Motor neuron (in vitro differentiated cells): ENCODE data around the gene NAA80. TPM values are rescaled to one million over a fixed set of nuclear protein-coding genes. Genes with fewer than 3 reads are reported as not detected.
A peak's percentile ranks its signal among the peaks of the same experiment; 100 is the strongest.
"Not testable (repeated sequence)": the region's sequence is repeated elsewhere in the genome, so short reads cannot be mapped to it uniquely, and the experiment has no call there.

ENCODE experiments used
- ATAC-seq, 8 experiments: fragments of 200-7000 bp; cut with Tn5 transposase; replicated peaks in 6 of 8; 2 replicates each; pipeline ENCODE4 v1.8.0; 2021; ENCODE audit warnings: mild to moderate bottlenecking in 8 of 8, moderate library complexity in 8 of 8
- H3K27ac ChIP-seq, 2 donors: fragments of 250-450 bp; sonication (Bioruptor Pico); 2 replicates each; pipeline ENCODE4 v1.9.0; 2021; ENCODE audit warnings: antibody characterized with exemption in 2 of 2, mild to moderate bottlenecking in 2 of 2, moderate library complexity in 1 of 2
- H3K4me1 ChIP-seq, 2 donors: fragments of 250-450 bp; sonication (Bioruptor Pico); replicated peaks in 1 of 2; 2 replicates each; pipeline ENCODE4 v1.6.1; 2021; ENCODE audit warnings: antibody characterized with exemption in 2 of 2, mild to moderate bottlenecking in 2 of 2, moderate library complexity in 1 of 2
- H3K4me3 ChIP-seq, 5 donors: fragments of 250-450 bp; sonication (Bioruptor Pico); 2 replicates each; pipeline ENCODE4 v1.9.0; 2021; ENCODE audit warnings: antibody characterized with exemption in 5 of 5, mild to moderate bottlenecking in 5 of 5, moderate library complexity in 4 of 5
- WGBS, 10 experiments: fragments of 450-650 bp; shearing (Covaris generic); methylation state at CpG; one replicate each; pipeline ENCODE4 v1.0.0; 2022; 5-methylcytosine and 5-hydroxymethylcytosine counted together
- in situ Hi-C, 9 experiments: fragments of 400-800 bp; cut with MboI; loops; one replicate each; pipeline ENCODE4 v1.15.0; 2021; ENCODE audit warnings: low sequenced_read_pairs in 9 of 9, low pct_unique_long_range_greater_than_20kb in 2 of 9; ENCODE audit not compliant: unreplicated experiment in 9 of 9
- total RNA-seq, 8 experiments: library from RNA; unstranded; fragments of 300-600 nt; gene quantifications; 2 replicates each; pipeline versions ENCODE4 v1.2.3 to v1.2.4, GENCODE V29; 2022

NAA80 gene
- total RNA-seq, 8 experiments from 2014 or later: 2.7 to 8.8 (median 5.1) TPM

DNA sequence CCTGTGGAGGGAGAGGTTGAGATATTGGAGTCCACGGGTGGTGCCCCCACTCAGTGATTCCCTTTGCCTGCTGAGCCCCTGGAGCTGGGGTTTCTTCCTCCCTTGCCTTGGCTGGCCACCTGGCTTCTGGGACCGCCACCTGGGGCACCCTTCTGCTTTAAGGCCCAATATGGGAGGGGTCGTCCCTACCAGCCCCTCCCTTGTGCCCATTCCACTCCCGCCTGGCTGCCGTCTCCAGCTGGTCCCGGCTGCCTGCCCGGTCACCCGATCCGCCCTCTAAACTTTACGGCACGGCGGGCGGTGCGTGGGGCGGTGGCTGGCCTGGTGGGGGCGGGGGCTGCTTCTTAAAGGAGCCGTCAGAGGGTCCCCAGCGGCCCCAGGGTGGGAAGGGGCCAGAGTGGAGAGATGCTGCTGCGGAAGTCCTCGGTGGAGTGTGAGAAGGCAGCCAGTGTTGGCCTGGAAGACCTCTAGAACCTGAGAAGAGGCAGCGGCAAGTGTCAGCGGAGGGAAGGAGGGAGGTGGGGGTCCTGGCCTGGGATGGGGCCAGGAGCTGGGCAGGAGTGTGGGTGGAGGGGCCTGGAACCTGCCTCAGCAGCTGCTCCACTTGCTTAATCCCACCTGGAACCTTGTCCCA lies 31.8 kb downstream of the NAA80 start:
- WGBS, 10 experiments: 15 to 40% (median 33%) methylated on average over 1 to 4 of the region's 22 CpGs; no CpG with 5 or more reads in 7 of the 10 experiments
- in situ Hi-C loops: no loop called here
- peak in 3 of 8 experiments; percentile 1 to 5 (median 3) for ATAC-seq
- Histone ChIP-seq H3K4me1 (peaks cover 42 to 60% of the 10 kb centered on the region in 2 donors), H3K27ac (no peak overlapping the region), H3K4me3 (peak overlapping the region in 1 of 5 donors; percentile 6)

DNA sequence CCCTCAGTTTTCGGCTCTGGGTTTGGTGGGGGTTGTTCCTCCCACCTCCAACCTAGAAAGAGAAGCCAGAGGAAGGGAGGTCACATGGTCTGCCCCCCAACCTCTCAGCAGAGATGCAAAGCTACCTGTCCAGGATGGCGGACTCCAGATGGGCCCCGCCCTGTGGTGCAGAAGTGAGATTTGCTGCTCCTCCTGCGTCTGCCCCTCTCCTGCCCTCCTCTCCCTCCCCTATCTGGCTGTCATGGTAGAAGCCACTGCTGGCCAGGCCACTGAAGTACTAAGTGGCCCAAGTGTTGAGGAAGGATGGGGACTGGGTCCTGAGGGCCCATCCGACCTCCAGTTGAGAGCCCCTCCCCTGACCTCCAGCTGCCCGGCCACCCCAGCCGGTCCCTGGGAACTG lies 32.4 kb downstream of the NAA80 start:
- H3K27ac ChIP-seq: no peak overlapping the region
- in situ Hi-C loops: no loop called here
- peaks cover 40 to 58% of the 10 kb centered on the region in 2 donors for H3K4me1 ChIP-seq
- no peak overlapping the region for H3K4me3 ChIP-seq
- no peak for ATAC-seq
- 0% methylated on average over 1 of the region's 7 CpGs; no CpG with 5 or more reads in 9 of the 10 experiments for WGBS, 10 experiments

DNA sequence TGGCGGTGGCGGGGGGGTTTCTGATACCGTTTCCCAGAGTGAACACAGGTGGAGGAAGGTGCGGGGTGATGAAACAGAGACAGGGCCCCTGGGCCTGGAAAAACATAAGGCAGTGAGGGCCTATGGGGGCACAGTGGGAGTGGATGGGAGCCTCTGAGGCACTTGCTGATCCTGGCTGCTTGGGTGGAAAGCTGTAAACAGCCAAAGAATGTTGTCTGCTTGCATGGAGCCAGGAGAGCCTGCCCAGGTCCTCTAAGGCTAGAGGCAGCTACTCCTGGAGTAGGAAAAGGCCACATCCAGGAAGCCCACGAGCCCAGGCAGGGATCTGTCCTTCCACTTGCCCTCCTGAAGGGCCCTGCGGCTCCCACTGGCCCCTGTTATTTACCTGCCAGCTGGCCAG lies 33.2 kb downstream of the NAA80 start:
- Histone ChIP-seq H3K4me1 (peaks cover 41 to 61% of the 10 kb centered on the region in 2 donors), H3K4me3 (no peak overlapping the region), H3K27ac (no peak overlapping the region)
- ATAC-seq: no peak
- in situ Hi-C loops: no loop called here
- 17 to 100% (median 62%) methylated on average over 1 to 4 of the region's 6 CpGs; no CpG with 5 or more reads in 5 of the 10 experiments for WGBS, 10 experiments

DNA sequence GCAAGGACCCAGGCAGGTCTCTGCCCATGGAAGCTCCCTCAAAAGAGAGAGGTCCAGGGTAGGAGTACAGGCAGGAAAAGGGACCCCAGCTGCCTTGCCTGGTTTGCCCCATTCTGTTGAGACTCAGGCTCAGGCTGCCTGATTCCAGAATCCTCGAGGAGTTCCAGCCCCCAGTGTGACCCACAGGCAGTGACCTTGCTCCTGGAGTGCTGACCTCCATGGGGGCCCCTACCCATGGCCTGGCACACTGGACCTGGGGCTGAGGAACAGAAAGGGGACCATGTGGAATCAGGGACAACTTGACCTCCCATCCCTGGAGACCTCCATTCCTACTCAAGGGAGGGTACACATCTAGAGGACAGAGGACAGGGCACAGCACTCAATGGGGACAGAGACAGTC lies 33.6 kb downstream of the NAA80 start:
- Histone ChIP-seq H3K4me3 (no peak overlapping the region), H3K4me1 (peaks cover 46 to 66% of the 10 kb centered on the region in 2 donors), H3K27ac (peak overlapping the region; percentile 80 to 82)
- no CpG with 5 or more reads among the region's 1 CpG for WGBS, 10 experiments
- no peak for ATAC-seq
- in situ Hi-C loops: no loop called here

DNA sequence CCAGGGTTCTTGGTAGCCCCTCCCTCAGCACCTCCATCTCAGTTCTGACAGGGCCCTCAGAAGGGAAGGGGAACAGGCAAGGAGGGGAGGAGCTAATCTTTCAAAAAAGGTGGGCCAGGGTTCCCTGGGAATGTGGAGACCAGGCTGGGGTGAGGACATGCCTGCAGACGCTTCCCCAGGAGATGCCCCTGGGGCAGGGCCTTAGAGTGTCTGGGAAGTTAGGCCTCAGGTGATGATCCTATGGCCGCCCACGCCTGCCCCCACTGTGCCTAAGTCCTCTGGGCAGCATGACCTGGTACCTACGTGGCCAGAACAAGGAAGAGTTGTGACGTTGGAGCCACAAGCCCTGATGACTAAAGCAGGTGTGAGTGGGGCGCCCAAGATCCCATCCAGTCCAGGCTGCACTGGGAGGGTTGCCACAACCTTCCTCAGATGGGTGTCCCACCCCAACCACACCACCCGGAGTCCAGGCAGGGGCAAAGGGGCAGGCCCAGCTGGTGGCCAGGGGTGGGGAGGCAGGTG lies 34.2 kb downstream of the NAA80 start:
- in situ Hi-C loops: no loop called here
- peak overlapping the region; percentile 80 to 82 for H3K27ac ChIP-seq
- H3K4me1 ChIP-seq: peaks cover 50 to 70% of the 10 kb centered on the region in 2 donors
- WGBS, 10 experiments: no CpG with 5 or more reads among the region's 7 CpGs
- H3K4me3 ChIP-seq: no peak overlapping the region
- no peak for ATAC-seq

DNA sequence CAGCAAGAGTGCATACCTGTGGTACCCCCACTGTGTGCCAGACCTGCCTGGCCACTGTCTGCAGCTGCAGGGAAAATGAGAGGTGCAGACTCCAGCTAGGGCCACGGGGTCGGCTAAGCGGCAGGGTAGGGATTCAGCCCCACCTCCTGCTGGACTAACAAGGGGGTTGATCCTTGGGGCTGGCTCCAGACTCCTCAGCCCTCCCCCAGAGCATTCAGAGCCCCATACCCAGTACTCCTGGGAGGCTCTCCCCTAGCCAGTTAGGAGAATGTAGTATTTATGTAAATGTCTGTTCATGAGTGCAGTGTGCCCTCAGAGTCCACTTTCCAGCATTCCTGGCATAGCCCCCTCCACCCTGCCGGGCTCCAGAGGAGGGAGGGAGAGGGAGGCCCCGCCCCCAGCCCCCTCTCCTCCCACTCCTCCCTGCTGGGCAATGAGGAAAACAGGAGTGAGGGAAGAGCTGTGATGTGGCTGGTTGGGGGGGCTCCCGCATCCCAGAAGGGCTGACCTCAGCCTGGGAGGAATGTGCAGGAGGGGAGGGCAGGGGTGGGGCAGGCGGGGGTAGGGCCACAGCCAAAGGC lies 34.7 kb downstream of the NAA80 start:
- Histone ChIP-seq H3K4me3 (no peak overlapping the region), H3K4me1 (peaks cover 54 to 72% of the 10 kb centered on the region in 2 donors), H3K27ac (peak overlapping the region; percentile 82)
- in situ Hi-C loops: no loop called here
- peak; percentile 18 to 79 (median 73) for ATAC-seq
- 5% methylated on average over 3 of the region's 7 CpGs; no CpG with 5 or more reads in 9 of the 10 experiments for WGBS, 10 experiments

DNA sequence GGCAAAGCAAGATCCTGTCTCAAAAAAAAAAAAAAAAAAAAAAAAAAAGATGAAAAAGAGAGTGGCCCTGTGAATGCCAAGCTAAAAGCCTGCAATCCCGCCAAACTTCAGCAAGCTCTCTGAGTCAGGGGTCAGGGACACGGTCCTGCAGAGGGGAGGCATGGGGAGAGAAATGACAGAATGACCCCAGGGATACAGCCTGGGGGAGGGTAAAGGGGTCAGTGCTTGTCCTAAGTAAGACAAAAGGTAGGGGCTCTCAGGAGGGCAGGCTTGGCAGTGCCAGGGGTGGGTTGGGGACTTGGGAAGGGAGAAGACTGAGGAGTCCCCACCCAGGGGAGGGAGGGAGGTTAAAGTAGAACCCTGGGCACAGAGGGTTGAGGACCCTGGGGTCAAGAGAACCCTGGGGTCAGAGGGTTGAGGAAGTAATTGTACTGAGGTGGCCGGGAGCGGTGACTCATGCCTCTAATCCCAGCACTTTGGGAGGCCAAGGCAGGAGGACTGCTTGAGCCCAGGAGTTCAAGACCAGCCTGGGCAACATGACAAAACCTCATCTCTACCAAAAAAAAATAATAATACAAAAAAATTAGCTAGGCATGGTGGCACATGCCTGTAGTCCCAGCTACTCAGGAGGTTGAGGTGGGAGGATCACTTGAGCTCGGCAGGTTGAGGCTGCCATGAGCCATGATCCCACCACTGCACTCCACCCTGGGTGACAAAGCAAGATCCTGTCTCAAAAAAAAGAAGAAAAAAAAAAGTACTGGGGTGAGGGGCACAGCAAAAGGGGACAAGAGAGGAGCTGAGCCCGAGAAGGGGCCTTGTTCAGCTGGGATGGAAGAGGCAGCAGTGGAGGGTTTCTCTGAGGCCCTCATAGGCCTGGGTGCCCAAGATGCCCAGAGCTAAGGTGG lies 35.5 kb downstream of the NAA80 start:
- peaks cover 62 to 72% of the 10 kb centered on the region in 2 donors for H3K4me1 ChIP-seq
- no peak for ATAC-seq
- no peak overlapping the region for H3K4me3 ChIP-seq
- in situ Hi-C loops: no loop called here
- WGBS, 10 experiments: 20 to 100% (median 60%) methylated on average over 1 to 4 of the region's 6 CpGs; no CpG with 5 or more reads in 3 of the 10 experiments
- H3K27ac ChIP-seq: peak overlapping the region; percentile 82

DNA sequence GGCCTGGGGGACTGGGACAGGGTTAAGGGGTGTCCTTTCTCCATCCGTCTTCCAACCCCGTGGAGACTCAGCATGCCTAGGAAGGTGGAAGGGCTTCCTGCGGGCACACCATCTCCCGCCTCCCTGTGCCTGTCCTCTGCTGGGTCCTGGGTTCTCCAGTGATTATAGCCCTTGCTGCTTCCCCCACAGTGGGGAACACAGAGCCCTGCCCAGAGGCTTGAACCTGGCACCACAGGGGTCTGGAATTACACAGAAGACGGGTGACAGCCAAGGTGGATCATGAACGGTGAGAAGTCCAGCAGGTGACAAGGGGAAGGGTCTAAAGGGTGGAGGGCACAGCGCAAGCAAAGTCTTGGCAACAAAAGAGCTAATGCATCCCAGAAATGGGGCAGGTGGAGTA lies 36.4 kb downstream of the NAA80 start:
- no peak for ATAC-seq
- WGBS, 10 experiments: 82 to 100% (median 89%) methylated on average over 3 to 4 of the region's 7 CpGs; no CpG with 5 or more reads in 7 of the 10 experiments
- in situ Hi-C loops: no loop called here
- Histone ChIP-seq H3K4me3 (no peak overlapping the region), H3K4me1 (peaks cover 70 to 76% of the 10 kb centered on the region in 2 donors), H3K27ac (no peak overlapping the region)

DNA sequence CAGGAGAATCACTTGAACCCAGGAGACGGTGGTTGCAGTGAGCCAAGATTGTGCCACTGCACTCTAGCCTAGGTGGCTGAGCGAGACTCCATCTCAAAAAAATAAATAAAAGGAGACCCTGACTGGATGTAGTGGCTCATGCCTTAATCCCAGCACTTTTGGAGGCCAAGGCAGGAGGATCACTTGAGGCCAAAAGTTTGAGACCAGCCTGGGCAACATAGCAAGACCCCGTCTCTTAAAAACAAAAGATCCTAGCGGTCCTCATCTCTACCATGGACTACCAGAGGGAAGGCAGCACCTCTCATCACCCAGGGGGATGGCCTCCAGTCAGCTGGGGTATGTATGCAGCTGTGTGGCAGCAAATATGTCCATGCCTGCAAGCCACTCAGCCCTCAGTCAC lies 37.0 kb downstream of the NAA80 start:
- H3K27ac ChIP-seq, H3K4me3 ChIP-seq, ATAC-seq, in situ Hi-C loops: not testable (repeated sequence)
- 80 to 100% (median 100%) methylated on average over 1 to 2 of the region's 4 CpGs; no CpG with 5 or more reads in 5 of the 10 experiments for WGBS, 10 experiments
- H3K4me1 ChIP-seq: peaks cover 70 to 76% of the 10 kb centered on the region in 2 donors

DNA sequence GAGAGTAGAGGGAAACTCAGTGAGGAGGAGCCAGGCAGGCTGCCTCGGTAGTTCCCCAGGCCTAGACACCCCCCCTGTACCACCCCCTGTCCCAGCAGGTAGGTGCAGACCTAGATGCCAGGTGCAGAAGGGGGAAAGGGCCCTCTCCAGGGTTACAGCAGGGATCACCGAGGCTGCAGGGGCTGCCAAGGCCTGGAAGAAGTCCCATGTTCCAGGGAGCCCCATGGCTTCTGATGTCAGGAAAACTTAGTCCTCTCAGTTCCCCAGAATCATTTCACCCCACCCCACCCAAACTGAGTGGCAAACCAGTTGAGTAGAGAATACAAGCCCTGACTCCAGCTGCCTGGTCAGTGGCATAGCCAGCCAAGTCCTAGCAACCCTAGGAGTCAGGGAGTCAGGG lies 37.7 kb downstream of the NAA80 start:
- 80% methylated on average over 1 of the region's 2 CpGs; no CpG with 5 or more reads in 9 of the 10 experiments for WGBS, 10 experiments
- in situ Hi-C loops: no loop called here
- ATAC-seq: no peak
- Histone ChIP-seq H3K4me1 (peaks cover 67 to 75% of the 10 kb centered on the region in 2 donors), H3K27ac (peak overlapping the region; percentile 98 to 100), H3K4me3 (no peak overlapping the region)

DNA sequence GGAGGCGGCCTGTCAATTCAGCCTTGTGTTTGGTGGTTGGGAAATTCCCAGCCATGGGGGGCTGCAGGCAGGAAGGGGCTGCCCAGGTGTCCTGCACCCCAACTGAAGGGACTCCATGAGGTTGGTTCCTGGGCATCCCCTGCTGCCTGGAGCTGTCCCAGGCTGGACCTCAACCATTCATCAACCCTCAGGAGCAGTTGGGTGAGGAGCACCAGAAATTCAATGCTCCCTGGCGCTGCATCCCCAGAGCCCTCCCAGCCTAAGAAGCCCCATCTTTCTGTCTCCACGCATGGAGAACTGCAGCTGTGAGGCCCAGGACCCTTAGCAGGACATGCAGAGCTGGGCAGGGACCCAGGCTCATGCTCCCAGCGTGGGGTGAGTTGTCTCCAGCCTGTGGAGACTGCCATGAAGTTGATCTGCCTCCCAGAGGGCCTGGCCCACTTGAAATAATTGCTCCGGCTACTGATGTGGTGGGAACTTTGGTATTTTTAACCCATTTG lies 38.2 kb downstream of the NAA80 start:
- ATAC-seq: no peak
- Histone ChIP-seq H3K4me1 (peaks cover 65 to 70% of the 10 kb centered on the region in 2 donors), H3K27ac (peak overlapping the region; percentile 98 to 100), H3K4me3 (peak overlapping the region in 4 of 5 donors; percentile 37 to 58 (median 45))
- in situ Hi-C loops: no loop called here
- WGBS, 10 experiments: 64 to 100% (median 100%) methylated on average over 1 to 3 of the region's 5 CpGs; no CpG with 5 or more reads in 5 of the 10 experiments

DNA sequence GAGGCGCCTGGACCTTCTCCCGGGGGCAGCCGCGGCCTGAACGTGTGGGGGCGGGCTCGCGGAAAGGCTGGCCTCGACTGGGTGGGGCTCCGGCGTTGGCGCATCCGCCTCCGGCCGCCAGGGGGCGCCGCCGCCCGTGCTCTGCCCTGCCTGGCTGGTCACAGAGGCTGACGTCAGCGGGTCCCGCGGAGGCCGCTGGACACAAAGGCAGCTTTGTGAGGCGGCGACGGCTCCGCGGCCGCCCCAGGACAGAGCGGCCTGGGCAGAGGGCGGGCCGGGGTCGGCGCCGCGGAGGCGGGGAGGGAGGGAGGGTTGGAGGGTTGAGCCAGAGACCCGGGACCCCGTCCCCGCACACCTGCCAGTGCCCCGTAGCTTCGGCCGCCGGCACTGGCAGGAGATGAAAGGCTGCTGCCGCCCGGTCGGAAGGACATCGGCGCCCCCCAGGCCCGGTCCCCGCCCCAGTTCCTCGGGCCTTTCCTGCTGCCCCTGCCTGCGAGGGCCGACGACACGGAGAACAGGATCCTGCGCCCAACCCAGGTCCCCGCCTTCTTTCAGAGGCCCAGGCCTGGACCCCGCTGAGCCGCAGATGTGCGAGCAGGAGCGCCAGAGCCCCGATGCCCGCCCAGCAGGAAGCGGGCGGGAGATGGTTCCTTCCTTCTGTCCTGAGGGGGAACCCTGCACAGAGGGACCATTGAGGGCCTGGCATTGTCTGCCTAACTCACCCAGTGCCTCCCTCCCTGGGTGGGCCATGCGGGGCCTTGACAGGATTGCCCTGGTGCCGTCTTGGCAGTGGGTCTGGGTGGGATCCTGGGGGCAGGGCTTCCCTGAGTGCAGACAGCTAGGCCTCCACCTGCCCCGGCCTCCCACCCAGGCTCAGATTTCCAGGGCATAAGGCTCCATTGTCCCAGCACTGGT lies 38.9 kb downstream of the NAA80 start:
- in situ Hi-C loops: no loop called here
- peak overlapping the region; percentile 98 to 100 for H3K27ac ChIP-seq
- ATAC-seq: peak; percentile 46 to 75 (median 56)
- 0% methylated on average over 2 to 4 of the region's 70 CpGs; no CpG with 5 or more reads in 8 of the 10 experiments for WGBS, 10 experiments
- peaks cover 57 to 63% of the 10 kb centered on the region in 2 donors for H3K4me1 ChIP-seq
- H3K4me3 ChIP-seq: peak overlapping the region; percentile 34 to 58 (median 44)
